PC-9 (cell line): ENCODE results near the gene FBLN2. TPM values are rescaled to one million over a fixed set of nuclear protein-coding genes. Genes with fewer than 3 reads are reported as not detected.
"Not testable (repeated sequence)": the region's sequence is repeated elsewhere in the genome, so short reads cannot be mapped to it uniquely, and the experiment has no call there.

ENCODE experiments used
- BruUV-seq: library from RNA; stranded (reverse); fragments of 400-500 nt; replicated peaks from 2 replicates; lab custom pipeline; 2021; lab: Mats Ljungman, UMichigan
- CTCF ChIA-PET: fragments of 300-600 bp; sonication (Branson Sonifier 250); formaldehyde crosslinking; loops from one replicate; lab custom pipeline; 2022; ENCODE audit warnings: antibody characterized with exemption; lab: Charles Lee
- POLR2A ChIA-PET: fragments of 300-600 bp; sonication (Branson Sonifier 250); formaldehyde crosslinking; loops from one replicate; lab custom pipeline; 2022; ENCODE audit warnings: antibody characterized with exemption; ENCODE audit not compliant: unreplicated experiment; lab: Charles Lee
- DNase-seq, 2 experiments: peaks; one replicate each; pipeline versions ENCODE4 v3.0.0 to v3.0.0-alpha.2; 2015 to 2022; ENCODE audit warnings: mixed read lengths in 1 of 2
- H2AFZ ChIP-seq: fragments of 200-600 bp; sonication (generic); 2 replicates; pipeline ENCODE4 v1.8.1; 2017; ENCODE audit warnings: antibody characterized with exemption
- H3F3A ChIP-seq: fragments of 200-600 bp; sonication (generic); 2 replicates; pipeline ENCODE4 v1.8.1; 2017; ENCODE audit warnings: antibody characterized with exemption, mild to moderate bottlenecking, low read depth; ENCODE audit not compliant: insufficient read depth
- H3K27ac ChIP-seq: fragments of 200-600 bp; sonication (generic); 2 replicates; pipeline ENCODE4 v1.6.1; 2016; ENCODE audit warnings: mixed run types
- H3K27me3 ChIP-seq: fragments of 200-600 bp; sonication (generic); 2 replicates; pipeline ENCODE4 v1.6.1; 2016; ENCODE audit warnings: low read depth, mixed run types; ENCODE audit not compliant: insufficient read depth
- H3K36me3 ChIP-seq: fragments of 200-600 bp; sonication (generic); 2 replicates; pipeline ENCODE4 v1.6.1; 2016; ENCODE audit warnings: low read depth, mixed run types
- H3K4me1 ChIP-seq: fragments of 200-600 bp; sonication (generic); replicated peaks from 2 replicates; pipeline ENCODE4 v1.6.1; 2016; ENCODE audit warnings: mixed run types; ENCODE audit not compliant: insufficient read depth
- H3K4me2 ChIP-seq: fragments of 200-600 bp; sonication (generic); 2 replicates; pipeline ENCODE4 v1.6.1; 2017; ENCODE audit warnings: mixed run types
- H3K4me3 ChIP-seq: fragments of 200-600 bp; sonication (generic); 2 replicates; pipeline ENCODE4 v1.6.1; 2016; ENCODE audit warnings: mixed run types
- H3K79me2 ChIP-seq: fragments of 200-600 bp; sonication (generic); 2 replicates; pipeline ENCODE4 v1.6.1; 2017; ENCODE audit warnings: low read depth, mixed run types
- H3K9me2 ChIP-seq: fragments of 200-600 bp; sonication (generic); 2 replicates; pipeline ENCODE4 v1.8.1; 2017; ENCODE audit warnings: mild to moderate bottlenecking; ENCODE audit not compliant: insufficient read depth
- H3K9me3 ChIP-seq: fragments of 200-600 bp; sonication (generic); 2 replicates; pipeline ENCODE4 v1.8.1; 2016; ENCODE audit warnings: low read depth; ENCODE audit not compliant: insufficient read depth
- H4K20me1 ChIP-seq: fragments of 200-600 bp; sonication (generic); 2 replicates; pipeline ENCODE4 v1.8.1; 2017; ENCODE audit not compliant: insufficient read depth
- CTCF ChIP-seq: fragments of 200-600 bp; sonication (generic); conservative IDR thresholded peaks from 2 replicates; pipeline ENCODE4 v1.6.1; 2017; ENCODE audit warnings: mixed run types, antibody characterized with exemption, mild to moderate bottlenecking, moderate library complexity
- EZH2 ChIP-seq: fragments of 200-600 bp; sonication (generic); IDR thresholded peaks from 2 replicates; pipeline ENCODE4 v1.8.0; 2017; ENCODE audit warnings: antibody characterized with exemption, low read depth
- intact Hi-C: fragments of 100-400 bp; cut with micrococcal nuclease; formaldehyde crosslinking; loops from one replicate; pipeline ENCODE4 v1.10.0; 2022; ENCODE audit not compliant: unreplicated experiment
- total RNA-seq: library from RNA; stranded (reverse); gene quantifications from 2 replicates; pipeline ENCODE4 v1.2.3, GENCODE V29; 2021

FBLN2 gene
- total RNA-seq, 1 experiment from 2014 or later = 0.57 TPM

DNA sequence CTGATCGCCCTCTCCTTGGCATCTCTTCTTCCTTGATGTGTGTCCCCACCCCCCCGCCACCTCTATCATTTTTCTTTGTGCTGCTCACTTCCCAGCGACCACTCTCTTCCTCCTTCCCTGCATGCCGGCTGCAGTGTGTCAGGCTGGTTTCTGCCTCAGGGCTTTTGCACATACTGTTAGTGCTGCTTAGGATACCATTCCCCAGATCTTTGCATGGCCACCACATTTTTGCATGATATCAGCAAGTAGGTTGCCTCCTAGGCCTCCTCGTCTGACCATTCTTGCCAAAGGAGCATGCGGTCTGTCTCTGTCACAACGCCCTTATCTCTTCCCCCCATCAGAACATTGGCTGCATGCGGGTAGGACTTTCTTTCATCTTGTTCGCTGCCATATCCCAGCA, 12.5 kb downstream of the FBLN2 start:
- TF ChIP-seq CTCF (no peak), EZH2 (no peak)
- Histone ChIP-seq H3K4me1 (no peaks in the 10 kb centered on the region), H3K27me3 (no peaks in the 10 kb centered on the region), H4K20me1 (no peaks in the 10 kb centered on the region), H3K9me3 (no peaks in the 10 kb centered on the region), H3K9me2 (no peaks in the 10 kb centered on the region), H3K36me3 (no peaks in the 10 kb centered on the region), H3F3A (peaks cover 8% of the 10 kb centered on the region; the same call in 1 of the 2 replicates), H3K4me2 (no peak overlapping the region), H2AFZ (no peak overlapping the region), H3K4me3 (no peak overlapping the region), H3K79me2 (no peaks in the 10 kb centered on the region), H3K27ac (no peak overlapping the region)
- POLR2A ChIA-PET = no interaction called here
- DNase-seq = no peak
- CTCF ChIA-PET = no interaction called here
- intact Hi-C loops = no loop called here
- no TSS peak for BruUV-seq

GRCh38 chr3:13561967-13562366, 13.0 kb downstream of the FBLN2 start:
- Histone ChIP-seq H3K79me2 (no peaks in the 10 kb centered on the region), H3K4me2 (no peak overlapping the region), H3F3A (peaks cover 8% of the 10 kb centered on the region; the same call in 1 of the 2 replicates), H3K27me3 (no peaks in the 10 kb centered on the region), H3K9me3 (no peaks in the 10 kb centered on the region), H3K4me3 (no peak overlapping the region), H3K4me1 (no peaks in the 10 kb centered on the region), H2AFZ (no peak overlapping the region), H3K36me3 (no peaks in the 10 kb centered on the region), H4K20me1 (no peaks in the 10 kb centered on the region), H3K27ac (no peak overlapping the region), H3K9me2 (no peaks in the 10 kb centered on the region)
- DNase-seq = no peak
- CTCF ChIA-PET = no interaction called here
- POLR2A ChIA-PET = no interaction called here
- TF ChIP-seq CTCF (no peak), EZH2 (no peak)
- BruUV-seq = no TSS peak
- intact Hi-C loops = no loop called here

DNA sequence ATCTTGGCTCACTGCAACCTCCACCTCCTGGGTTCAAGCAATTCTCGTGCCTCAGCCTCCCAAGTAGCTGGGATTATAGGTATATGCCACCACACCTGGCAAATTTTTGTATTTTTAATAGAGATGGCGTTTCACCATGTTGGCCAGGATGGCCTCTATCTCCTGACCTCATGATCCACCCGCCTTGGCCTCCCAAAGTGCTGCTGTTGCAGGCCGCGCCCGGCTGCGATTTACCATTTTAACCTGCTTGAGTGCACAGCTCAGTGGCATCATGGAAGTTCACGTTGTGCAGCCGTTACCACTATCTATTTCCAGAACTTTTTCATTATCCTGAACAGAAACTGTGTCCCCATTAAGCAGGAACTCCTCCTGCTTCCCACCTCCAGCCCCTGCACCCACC, 13.5 kb downstream of the FBLN2 start:
- H3F3A ChIP-seq, H3K9me2 ChIP-seq, intact Hi-C loops, BruUV-seq, H3K4me3 ChIP-seq, H4K20me1 ChIP-seq, H3K79me2 ChIP-seq, H3K9me3 ChIP-seq, H3K36me3 ChIP-seq, H3K4me1 ChIP-seq, H3K4me2 ChIP-seq, CTCF ChIA-PET, H3K27ac ChIP-seq, POLR2A ChIA-PET, DNase-seq, H2AFZ ChIP-seq, H3K27me3 ChIP-seq: not testable (repeated sequence)

DNA sequence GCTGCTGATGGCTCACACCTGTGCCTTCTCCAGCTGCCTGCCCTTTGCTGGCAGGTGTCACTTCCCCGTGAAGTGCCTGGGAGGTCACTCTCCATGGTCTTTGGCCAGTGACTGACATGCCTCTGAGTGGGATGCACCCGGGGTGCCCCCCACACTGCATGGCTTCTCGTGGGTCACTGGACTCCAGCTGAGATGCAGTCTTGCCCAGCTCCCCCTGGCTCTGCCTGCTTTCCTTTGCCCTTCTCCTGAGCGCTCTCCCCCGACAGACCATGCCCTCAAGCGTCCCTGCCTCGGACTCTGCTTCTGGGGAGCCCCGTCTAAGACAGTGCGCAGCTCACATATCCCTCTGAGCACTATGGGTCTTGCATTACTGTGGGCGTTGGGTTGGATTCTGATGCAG, 14.4 kb downstream of the FBLN2 start:
- TF ChIP-seq EZH2 (no peak), CTCF (no peak)
- no peaks in the 10 kb centered on the region for H3K9me3 ChIP-seq
- intact Hi-C loops = no loop called here
- H3K4me2 ChIP-seq = no peak overlapping the region
- no peaks in the 10 kb centered on the region for H3K27me3 ChIP-seq
- no peaks in the 10 kb centered on the region for H3K36me3 ChIP-seq
- peaks cover 8% of the 10 kb centered on the region; the same call in 1 of the 2 replicates for H3F3A ChIP-seq
- H3K27ac ChIP-seq = no peak overlapping the region
- DNase-seq = no peak
- no peaks in the 10 kb centered on the region for H4K20me1 ChIP-seq
- ChIA-PET POLR2A (interaction anchor here (0.6 kb wide), 2 partner anchors 50 to 768 kb away, joined by 4 to 5 read pairs; no protein-coding TSS in a partner anchor), CTCF (no interaction called here)
- H3K4me3 ChIP-seq = no peak overlapping the region
- H2AFZ ChIP-seq = no peak overlapping the region
- BruUV-seq = no TSS peak
- H3K4me1 ChIP-seq = no peaks in the 10 kb centered on the region
- no peaks in the 10 kb centered on the region for H3K9me2 ChIP-seq
- no peaks in the 10 kb centered on the region for H3K79me2 ChIP-seq
